LNCAP (cell line): ENCODE measurements around the gene SRM.

Experiments used
- CTCF ChIP-seq: fragments of 450-650 bp; IDR thresholded peaks from 2 replicates; pipeline ENCODE4 v1.5.1; 2017; ENCODE audit warnings: mild to moderate bottlenecking

The SRM gene

GRCh38 chr1:11098931-11099309 lies 39.1 kb upstream of the SRM start:
- no peak for TF ChIP-seq CTCF

- TF ChIP-seq CTCF = no peak
These were observed 21.1 kb upstream of the SRM start for GRCh38 chr1:11080931-11081330.

GRCh38 chr1:11078631-11079030 lies 18.8 kb upstream of the SRM start:
- TF ChIP-seq CTCF = no peak

GRCh38 chr1:11072216-11072917 lies 12.5 kb upstream of the SRM start:
- no peak for TF ChIP-seq CTCF

GRCh38 chr1:11071463-11072215 lies 11.8 kb upstream of the SRM start:
- no peak for TF ChIP-seq CTCF

- no peak for TF ChIP-seq CTCF
These were observed 11.1 kb upstream of the SRM start for GRCh38 chr1:11070876-11071275.

GRCh38 chr1:11068600-11069473 lies 9.0 kb upstream of the SRM start:
- TF ChIP-seq CTCF = no peak
